ENCODE data around the gene GLB1L3.

DNA sequence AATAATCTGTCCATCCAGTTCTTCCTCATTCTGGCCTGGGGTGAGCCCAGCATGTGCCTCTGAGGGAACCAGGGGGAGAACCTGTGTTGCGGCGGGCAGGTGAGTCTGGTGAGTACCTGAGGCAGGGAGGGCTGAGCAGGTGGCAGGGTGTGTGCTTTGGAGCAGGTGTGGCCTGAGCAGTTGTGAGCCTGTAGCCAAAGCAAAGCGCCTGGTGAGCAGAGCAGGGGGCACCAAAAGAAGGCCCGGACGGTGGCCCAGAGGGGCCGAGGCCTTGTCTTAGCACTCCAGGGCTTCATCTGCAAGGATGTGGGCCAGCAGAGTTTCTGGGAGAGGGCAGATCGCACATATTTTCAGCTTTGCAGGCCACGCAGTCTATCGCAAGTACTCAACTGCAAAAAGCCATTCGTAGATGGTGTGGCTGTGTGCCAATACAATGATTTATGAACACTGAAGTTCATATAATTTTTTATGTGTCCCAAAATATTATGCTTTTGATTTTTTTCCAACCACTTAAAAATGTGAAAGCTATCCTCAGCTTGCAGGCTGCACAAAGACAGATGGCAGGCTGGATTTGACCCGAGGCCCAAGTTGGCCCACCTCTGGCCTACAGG is 64.3 kb downstream of the GLB1L3 start:
- TF ChIP-seq CTCF (IDR thresholded peaks at IDR 0.05) (no peak), POLR2A (IDR thresholded peaks at IDR 0.05) (no peak)

Data from right lobe of liver (tissue), 4 donors.